ENCODE results near the gene SUN1. TPM values are rescaled to one million over a fixed set of nuclear protein-coding genes. Genes with fewer than 3 reads are reported as not detected.

SUN1 gene
- total and polyA plus RNA-seq, 9 of the 15 experiments (the other 6 are each of a cell fraction or from before 2014, with no cell fraction given) = 36.8 to 132 (median 62.3) TPM

DNA sequence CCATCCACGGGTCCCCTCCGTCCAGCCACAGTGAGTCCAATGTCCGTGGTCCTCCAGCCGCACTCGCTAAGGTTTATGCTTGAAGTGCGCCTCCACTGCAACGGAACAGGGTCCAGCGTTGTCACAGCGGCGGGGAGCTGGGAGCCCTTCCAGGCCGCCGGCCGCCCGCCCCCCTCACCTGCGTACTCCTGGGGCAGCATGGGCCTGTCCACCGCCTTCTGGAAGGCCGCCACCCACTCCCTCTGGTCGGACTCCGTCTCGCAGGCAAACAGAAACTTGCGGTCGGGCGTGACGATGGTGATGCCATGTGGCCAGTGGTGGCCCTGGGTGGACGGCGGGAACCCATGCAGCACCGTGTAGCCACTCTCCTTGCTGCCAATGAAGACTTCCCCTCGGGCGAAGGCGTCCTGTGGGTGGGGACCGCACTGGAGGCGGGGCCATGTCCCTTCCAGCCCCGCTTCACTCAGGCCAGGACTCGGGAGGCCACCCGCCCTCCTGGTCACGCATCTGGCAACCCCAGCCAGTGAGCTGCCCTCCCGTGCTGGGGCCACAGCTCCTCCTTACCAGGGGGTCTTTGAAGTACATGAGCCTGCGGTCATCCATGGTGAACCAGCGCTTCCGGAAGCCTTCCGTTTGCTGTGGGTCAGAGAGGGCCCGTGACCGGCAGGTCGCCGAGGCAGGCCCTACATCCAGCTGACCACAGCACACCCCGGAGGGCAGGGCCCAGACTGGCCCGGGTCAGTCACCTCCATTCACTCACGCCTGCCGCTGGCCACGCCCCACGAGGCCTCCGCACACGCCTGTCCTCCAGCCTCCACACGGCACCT lies 66.8 kb downstream of the SUN1 start (continued):
- TF ChIP-seq, protein P1, sequence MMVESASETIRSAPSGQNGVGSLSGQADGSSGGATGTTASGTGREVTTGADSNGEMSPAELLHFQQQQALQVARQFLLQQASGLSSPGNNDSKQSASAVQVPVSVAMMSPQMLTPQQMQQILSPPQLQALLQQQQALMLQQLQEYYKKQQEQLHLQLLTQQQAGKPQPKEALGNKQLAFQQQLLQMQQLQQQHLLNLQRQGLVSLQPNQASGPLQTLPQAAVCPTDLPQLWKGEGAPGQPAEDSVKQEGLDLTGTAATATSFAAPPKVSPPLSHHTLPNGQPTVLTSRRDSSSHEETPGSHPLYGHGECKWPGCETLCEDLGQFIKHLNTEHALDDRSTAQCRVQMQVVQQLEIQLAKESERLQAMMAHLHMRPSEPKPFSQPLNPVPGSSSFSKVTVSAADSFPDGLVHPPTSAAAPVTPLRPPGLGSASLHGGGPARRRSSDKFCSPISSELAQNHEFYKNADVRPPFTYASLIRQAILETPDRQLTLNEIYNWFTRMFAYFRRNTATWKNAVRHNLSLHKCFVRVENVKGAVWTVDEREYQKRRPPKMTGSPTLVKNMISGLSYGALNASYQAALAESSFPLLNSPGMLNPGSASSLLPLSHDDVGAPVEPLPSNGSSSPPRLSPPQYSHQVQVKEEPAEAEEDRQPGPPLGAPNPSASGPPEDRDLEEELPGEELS (CRISPR knock-in tag; IDR thresholded peaks at IDR 0.05; ENCODE audit: borderline replicate concordance) = 0 out of 2 replicates have a peak, but pooled peaks have one; percentile 45
- TF ChIP-seq, protein P2, sequence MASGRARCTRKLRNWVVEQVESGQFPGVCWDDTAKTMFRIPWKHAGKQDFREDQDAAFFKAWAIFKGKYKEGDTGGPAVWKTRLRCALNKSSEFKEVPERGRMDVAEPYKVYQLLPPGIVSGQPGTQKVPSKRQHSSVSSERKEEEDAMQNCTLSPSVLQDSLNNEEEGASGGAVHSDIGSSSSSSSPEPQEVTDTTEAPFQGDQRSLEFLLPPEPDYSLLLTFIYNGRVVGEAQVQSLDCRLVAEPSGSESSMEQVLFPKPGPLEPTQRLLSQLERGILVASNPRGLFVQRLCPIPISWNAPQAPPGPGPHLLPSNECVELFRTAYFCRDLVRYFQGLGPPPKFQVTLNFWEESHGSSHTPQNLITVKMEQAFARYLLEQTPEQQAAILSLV (tag; IDR thresholded peaks at IDR 0.05) = no peak
- TF ChIP-seq PRMT5 (CRISPR knock-in tag; IDR thresholded peaks at IDR 0.05) = no peak
- no peak for TF ChIP-seq CBX3 (IDR thresholded peaks at IDR 0.05; ENCODE audit: borderline replicate concordance in 1 of 2, low read length in 2 of 2)
- no peak for TF ChIP-seq MTA2 (IDR thresholded peaks at IDR 0.05; ENCODE audit: low read depth)
- no peak for TF ChIP-seq TRIM28 (IDR thresholded peaks at IDR 0.05)
- no peak for TF ChIP-seq SMAD4 (CRISPR knock-in tag; conservative IDR thresholded peaks at IDR 0.05)
- TF ChIP-seq, protein P3, sequence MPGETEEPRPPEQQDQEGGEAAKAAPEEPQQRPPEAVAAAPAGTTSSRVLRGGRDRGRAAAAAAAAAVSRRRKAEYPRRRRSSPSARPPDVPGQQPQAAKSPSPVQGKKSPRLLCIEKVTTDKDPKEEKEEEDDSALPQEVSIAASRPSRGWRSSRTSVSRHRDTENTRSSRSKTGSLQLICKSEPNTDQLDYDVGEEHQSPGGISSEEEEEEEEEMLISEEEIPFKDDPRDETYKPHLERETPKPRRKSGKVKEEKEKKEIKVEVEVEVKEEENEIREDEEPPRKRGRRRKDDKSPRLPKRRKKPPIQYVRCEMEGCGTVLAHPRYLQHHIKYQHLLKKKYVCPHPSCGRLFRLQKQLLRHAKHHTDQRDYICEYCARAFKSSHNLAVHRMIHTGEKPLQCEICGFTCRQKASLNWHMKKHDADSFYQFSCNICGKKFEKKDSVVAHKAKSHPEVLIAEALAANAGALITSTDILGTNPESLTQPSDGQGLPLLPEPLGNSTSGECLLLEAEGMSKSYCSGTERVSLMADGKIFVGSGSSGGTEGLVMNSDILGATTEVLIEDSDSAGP (CRISPR knock-in tag; IDR thresholded peaks at IDR 0.05) = no peak
- TF ChIP-seq CBFA2T2 (conservative IDR thresholded peaks at IDR 0.05) = no peak
- peak; percentile 64 for TF ChIP-seq FIP1L1 (IDR thresholded peaks at IDR 0.05; ENCODE audit: low read depth, low read length, poor library complexity, severe bottlenecking)
- TF ChIP-seq, protein P4, sequence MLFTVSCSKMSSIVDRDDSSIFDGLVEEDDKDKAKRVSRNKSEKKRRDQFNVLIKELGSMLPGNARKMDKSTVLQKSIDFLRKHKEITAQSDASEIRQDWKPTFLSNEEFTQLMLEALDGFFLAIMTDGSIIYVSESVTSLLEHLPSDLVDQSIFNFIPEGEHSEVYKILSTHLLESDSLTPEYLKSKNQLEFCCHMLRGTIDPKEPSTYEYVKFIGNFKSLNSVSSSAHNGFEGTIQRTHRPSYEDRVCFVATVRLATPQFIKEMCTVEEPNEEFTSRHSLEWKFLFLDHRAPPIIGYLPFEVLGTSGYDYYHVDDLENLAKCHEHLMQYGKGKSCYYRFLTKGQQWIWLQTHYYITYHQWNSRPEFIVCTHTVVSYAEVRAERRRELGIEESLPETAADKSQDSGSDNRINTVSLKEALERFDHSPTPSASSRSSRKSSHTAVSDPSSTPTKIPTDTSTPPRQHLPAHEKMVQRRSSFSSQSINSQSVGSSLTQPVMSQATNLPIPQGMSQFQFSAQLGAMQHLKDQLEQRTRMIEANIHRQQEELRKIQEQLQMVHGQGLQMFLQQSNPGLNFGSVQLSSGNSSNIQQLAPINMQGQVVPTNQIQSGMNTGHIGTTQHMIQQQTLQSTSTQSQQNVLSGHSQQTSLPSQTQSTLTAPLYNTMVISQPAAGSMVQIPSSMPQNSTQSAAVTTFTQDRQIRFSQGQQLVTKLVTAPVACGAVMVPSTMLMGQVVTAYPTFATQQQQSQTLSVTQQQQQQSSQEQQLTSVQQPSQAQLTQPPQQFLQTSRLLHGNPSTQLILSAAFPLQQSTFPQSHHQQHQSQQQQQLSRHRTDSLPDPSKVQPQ (CRISPR knock-in tag; IDR thresholded peaks at IDR 0.05; ENCODE audit: borderline replicate concordance) = no peak
- TF ChIP-seq, protein P5, sequence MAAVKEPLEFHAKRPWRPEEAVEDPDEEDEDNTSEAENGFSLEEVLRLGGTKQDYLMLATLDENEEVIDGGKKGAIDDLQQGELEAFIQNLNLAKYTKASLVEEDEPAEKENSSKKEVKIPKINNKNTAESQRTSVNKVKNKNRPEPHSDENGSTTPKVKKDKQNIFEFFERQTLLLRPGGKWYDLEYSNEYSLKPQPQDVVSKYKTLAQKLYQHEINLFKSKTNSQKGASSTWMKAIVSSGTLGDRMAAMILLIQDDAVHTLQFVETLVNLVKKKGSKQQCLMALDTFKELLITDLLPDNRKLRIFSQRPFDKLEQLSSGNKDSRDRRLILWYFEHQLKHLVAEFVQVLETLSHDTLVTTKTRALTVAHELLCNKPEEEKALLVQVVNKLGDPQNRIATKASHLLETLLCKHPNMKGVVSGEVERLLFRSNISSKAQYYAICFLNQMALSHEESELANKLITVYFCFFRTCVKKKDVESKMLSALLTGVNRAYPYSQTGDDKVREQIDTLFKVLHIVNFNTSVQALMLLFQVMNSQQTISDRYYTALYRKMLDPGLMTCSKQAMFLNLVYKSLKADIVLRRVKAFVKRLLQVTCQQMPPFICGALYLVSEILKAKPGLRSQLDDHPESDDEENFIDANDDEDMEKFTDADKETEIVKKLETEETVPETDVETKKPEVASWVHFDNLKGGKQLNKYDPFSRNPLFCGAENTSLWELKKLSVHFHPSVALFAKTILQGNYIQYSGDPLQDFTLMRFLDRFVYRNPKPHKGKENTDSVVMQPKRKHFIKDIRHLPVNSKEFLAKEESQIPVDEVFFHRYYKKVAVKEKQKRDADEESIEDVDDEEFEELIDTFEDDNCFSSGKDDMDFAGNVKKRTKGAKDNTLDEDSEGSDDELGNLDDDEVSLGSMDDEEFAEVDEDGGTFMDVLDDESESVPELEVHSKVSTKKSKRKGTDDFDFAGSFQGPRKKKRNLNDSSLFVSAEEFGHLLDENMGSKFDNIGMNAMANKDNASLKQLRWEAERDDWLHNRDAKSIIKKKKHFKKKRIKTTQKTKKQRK (IDR thresholded peaks at IDR 0.05; ENCODE audit: borderline replicate concordance, low read depth, low read length) = no peak
- no peak for TF ChIP-seq PTTG1 (tag; IDR thresholded peaks at IDR 0.05; ENCODE audit: low read depth)
- TF ChIP-seq MAFK (IDR thresholded peaks at IDR 0.05; ENCODE audit: low read length) = no peak
- TF ChIP-seq POLR2G (IDR thresholded peaks at IDR 0.05; ENCODE audit: low read depth, low read length) = peak; percentile 48
- TF ChIP-seq SRSF7 (optimal IDR thresholded peaks at IDR 0.05; ENCODE audit: low read depth, low read length) = no peak
